ENCODE measurements around the gene DLL4.

The DLL4 gene

DNA sequence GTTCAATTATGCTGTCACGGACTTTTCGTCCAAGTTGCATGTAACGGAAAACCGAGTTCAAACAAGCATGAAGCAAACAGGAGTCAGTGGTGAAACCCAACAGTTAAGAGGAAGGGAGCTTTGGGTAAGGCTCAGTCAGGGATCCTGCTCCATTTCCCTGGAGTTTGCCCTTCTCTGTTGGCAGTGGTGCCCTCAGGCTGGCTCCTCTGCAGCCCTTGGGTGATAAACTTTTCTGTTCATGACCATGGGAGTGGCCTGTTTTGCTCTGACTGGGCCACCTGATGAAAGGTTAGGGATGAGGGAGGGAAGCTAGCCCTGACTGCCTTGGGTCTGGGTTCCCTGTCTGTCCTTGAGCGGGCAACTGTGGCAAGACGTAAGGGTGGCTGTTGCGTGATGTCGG is 40.2 kb downstream of the DLL4 start:
- Histone ChIP-seq H3K27ac (ENCODE audit: low read depth in 2 of 2, low read length in 2 of 2) (no peak overlapping the region), H3K36me3 (ENCODE audit: control insufficient read depth in 2 of 2, insufficient read depth in 2 of 2, low read length in 2 of 2) (no peaks in the 10 kb centered on the region), H3K27me3 (ENCODE audit: control insufficient read depth in 2 of 2, insufficient read depth in 2 of 2, low read length in 2 of 2) (no peaks in the 10 kb centered on the region), H3K9me3 (ENCODE audit: control insufficient read depth in 2 of 2, low read length in 2 of 2) (no peaks in the 10 kb centered on the region), H3K4me3 (ENCODE audit: low read length in 2 of 2) (no peak overlapping the region), H3K9ac (ENCODE audit: low read depth in 1 of 2, low read length in 2 of 2) (no peak overlapping the region), H3K4me1 (ENCODE audit: control insufficient read depth in 2 of 2, insufficient read depth in 2 of 2, low read length in 2 of 2) (no peaks in the 10 kb centered on the region)

DNA sequence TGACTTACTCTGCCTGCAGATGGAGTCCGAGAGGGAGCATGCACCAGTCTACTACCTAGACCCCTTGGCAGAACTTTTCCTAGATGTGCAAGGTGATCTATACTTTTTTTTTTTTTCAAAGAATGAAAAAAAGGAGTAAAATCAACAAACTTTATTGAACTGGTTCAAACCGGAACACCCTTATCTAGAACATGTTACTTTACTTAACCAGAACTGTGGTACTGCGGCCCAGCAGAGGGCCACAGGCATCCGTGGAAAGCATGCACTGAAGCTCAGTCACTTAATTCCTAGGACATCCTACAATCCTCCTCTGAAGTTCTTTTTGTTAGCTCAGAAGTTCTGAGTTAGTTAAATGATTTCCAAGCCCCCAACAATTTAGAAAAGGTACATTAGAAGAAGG is 45.7 kb downstream of the DLL4 start:
- no peak overlapping the region for H3K27ac ChIP-seq (ENCODE audit: low read depth in 2 of 2, low read length in 2 of 2)
- peaks cover 29 to 35% of the 10 kb centered on the region in 2 donors for H3K36me3 ChIP-seq (ENCODE audit: control insufficient read depth in 2 of 2, insufficient read depth in 2 of 2, low read length in 2 of 2)
- no peaks in the 10 kb centered on the region for H3K27me3 ChIP-seq (ENCODE audit: control insufficient read depth in 2 of 2, insufficient read depth in 2 of 2, low read length in 2 of 2)
- H3K9me3 ChIP-seq (ENCODE audit: control insufficient read depth in 2 of 2, low read length in 2 of 2) = no peaks in the 10 kb centered on the region
- H3K4me1 ChIP-seq (ENCODE audit: control insufficient read depth in 2 of 2, insufficient read depth in 2 of 2, low read length in 2 of 2) = no peaks in the 10 kb centered on the region
- no peak overlapping the region for H3K9ac ChIP-seq (ENCODE audit: low read depth in 1 of 2, low read length in 2 of 2)
- no peak overlapping the region for H3K4me3 ChIP-seq (ENCODE audit: low read length in 2 of 2)

GRCh38 chr15:40976819-40977218 is 47.7 kb downstream of the DLL4 start:
- Histone ChIP-seq H3K9me3 (ENCODE audit: control insufficient read depth in 2 of 2, low read length in 2 of 2) (no peaks in the 10 kb centered on the region), H3K36me3 (ENCODE audit: control insufficient read depth in 2 of 2, insufficient read depth in 2 of 2, low read length in 2 of 2) (peaks cover 48 to 55% of the 10 kb centered on the region in 2 donors), H3K9ac (ENCODE audit: low read depth in 1 of 2, low read length in 2 of 2) (no peak overlapping the region), H3K4me1 (ENCODE audit: control insufficient read depth in 2 of 2, insufficient read depth in 2 of 2, low read length in 2 of 2) (no peaks in the 10 kb centered on the region), H3K4me3 (ENCODE audit: low read length in 2 of 2) (no peak overlapping the region), H3K27me3 (ENCODE audit: control insufficient read depth in 2 of 2, insufficient read depth in 2 of 2, low read length in 2 of 2) (no peaks in the 10 kb centered on the region), H3K27ac (ENCODE audit: low read depth in 2 of 2, low read length in 2 of 2) (no peak overlapping the region)

- Histone ChIP-seq H3K27me3 (ENCODE audit: control insufficient read depth in 2 of 2, insufficient read depth in 2 of 2, low read length in 2 of 2) (no peaks in the 10 kb centered on the region), H3K36me3 (ENCODE audit: control insufficient read depth in 2 of 2, insufficient read depth in 2 of 2, low read length in 2 of 2) (peaks cover 62 to 67% of the 10 kb centered on the region in 2 donors), H3K27ac (ENCODE audit: low read depth in 2 of 2, low read length in 2 of 2) (no peak overlapping the region), H3K4me1 (ENCODE audit: control insufficient read depth in 2 of 2, insufficient read depth in 2 of 2, low read length in 2 of 2) (no peaks in the 10 kb centered on the region), H3K9ac (ENCODE audit: low read depth in 1 of 2, low read length in 2 of 2) (no peak overlapping the region), H3K4me3 (ENCODE audit: low read length in 2 of 2) (no peak overlapping the region), H3K9me3 (ENCODE audit: control insufficient read depth in 2 of 2, low read length in 2 of 2) (no peaks in the 10 kb centered on the region)
Observed at GRCh38 chr15:40978141-40978540, 49.0 kb downstream of the DLL4 start.

DNA sequence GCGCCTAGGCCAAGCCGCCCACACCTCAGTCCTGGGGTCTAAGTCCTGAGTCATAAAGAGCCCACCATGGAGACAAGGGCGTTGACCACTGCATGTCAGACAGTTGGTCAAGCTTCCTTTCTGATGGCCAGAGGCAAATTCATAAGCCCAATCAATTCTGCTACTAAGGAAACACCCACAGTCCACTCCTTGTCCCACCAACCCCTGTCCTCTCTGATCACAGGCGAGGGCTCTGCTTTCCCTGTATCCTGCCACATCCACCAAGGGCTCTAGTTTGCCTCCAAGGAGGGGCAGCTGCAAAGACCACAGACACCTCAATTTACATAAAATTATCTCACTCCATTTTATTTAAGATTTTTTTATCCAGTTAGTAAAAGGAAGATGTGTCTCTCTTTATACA is 49.4 kb downstream of the DLL4 start:
- H3K4me3 ChIP-seq (ENCODE audit: low read length in 2 of 2) = no peak overlapping the region
- H3K9me3 ChIP-seq (ENCODE audit: control insufficient read depth in 2 of 2, low read length in 2 of 2) = no peaks in the 10 kb centered on the region
- no peak overlapping the region for H3K9ac ChIP-seq (ENCODE audit: low read depth in 1 of 2, low read length in 2 of 2)
- peaks cover 66 to 71% of the 10 kb centered on the region in 2 donors for H3K36me3 ChIP-seq (ENCODE audit: control insufficient read depth in 2 of 2, insufficient read depth in 2 of 2, low read length in 2 of 2)
- H3K4me1 ChIP-seq (ENCODE audit: control insufficient read depth in 2 of 2, insufficient read depth in 2 of 2, low read length in 2 of 2) = no peaks in the 10 kb centered on the region
- no peak overlapping the region for H3K27ac ChIP-seq (ENCODE audit: low read depth in 2 of 2, low read length in 2 of 2)
- H3K27me3 ChIP-seq (ENCODE audit: control insufficient read depth in 2 of 2, insufficient read depth in 2 of 2, low read length in 2 of 2) = no peaks in the 10 kb centered on the region

DNA sequence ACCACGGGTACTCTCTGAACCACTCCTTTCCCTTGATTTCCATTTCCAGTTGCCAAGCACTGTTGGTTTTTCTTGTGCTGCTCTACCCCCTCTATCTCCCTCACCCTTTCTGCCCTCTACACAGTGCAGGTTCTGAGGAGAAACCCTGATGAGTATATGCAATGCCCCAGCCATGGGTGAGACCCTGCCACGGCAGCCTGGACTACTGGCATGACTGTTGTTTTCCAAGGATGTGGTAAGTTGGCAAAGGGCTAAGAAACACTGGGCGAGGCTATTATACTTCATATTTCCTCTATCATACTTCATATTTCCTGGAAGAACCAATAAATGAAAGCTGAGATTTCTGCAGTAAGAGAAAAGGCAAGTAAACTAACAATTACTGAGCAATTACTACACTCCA is 52.0 kb downstream of the DLL4 start:
- H3K4me1 ChIP-seq (ENCODE audit: control insufficient read depth in 2 of 2, insufficient read depth in 2 of 2, low read length in 2 of 2) = no peaks in the 10 kb centered on the region
- H3K4me3 ChIP-seq (ENCODE audit: low read length in 2 of 2) = no peak overlapping the region
- H3K9me3 ChIP-seq (ENCODE audit: control insufficient read depth in 2 of 2, low read length in 2 of 2) = no peaks in the 10 kb centered on the region
- H3K9ac ChIP-seq (ENCODE audit: low read depth in 1 of 2, low read length in 2 of 2) = no peak overlapping the region
- H3K27me3 ChIP-seq (ENCODE audit: control insufficient read depth in 2 of 2, insufficient read depth in 2 of 2, low read length in 2 of 2) = no peaks in the 10 kb centered on the region
- peaks cover 88 to 94% of the 10 kb centered on the region in 2 donors for H3K36me3 ChIP-seq (ENCODE audit: control insufficient read depth in 2 of 2, insufficient read depth in 2 of 2, low read length in 2 of 2)
- no peak overlapping the region for H3K27ac ChIP-seq (ENCODE audit: low read depth in 2 of 2, low read length in 2 of 2)

DNA sequence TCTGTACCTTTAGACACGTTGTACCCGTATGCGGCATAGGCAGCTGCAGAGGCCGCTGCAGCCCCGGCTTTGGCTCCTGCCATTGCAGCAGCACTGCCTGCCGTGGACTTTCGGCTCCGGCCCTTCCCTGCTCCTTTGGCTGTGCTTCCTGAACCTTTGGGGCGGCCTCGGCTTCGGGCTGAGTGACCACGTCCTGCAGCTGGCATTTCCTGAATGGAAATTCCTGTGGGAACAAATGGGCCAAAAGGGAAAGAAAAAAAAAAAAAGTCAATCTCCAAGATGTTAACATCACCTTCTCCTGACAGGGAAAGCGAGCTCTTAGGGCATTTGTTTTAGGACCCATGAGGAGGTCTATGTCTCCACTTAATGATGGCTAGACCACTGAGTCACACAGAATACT is 53.7 kb downstream of the DLL4 start:
- Histone ChIP-seq H3K9me3 (ENCODE audit: control insufficient read depth in 2 of 2, low read length in 2 of 2) (no peaks in the 10 kb centered on the region), H3K27ac (ENCODE audit: low read depth in 2 of 2, low read length in 2 of 2) (no peak overlapping the region), H3K4me3 (ENCODE audit: low read length in 2 of 2) (no peak overlapping the region), H3K36me3 (ENCODE audit: control insufficient read depth in 2 of 2, insufficient read depth in 2 of 2, low read length in 2 of 2) (peaks cover 91 to 96% of the 10 kb centered on the region in 2 donors), H3K9ac (ENCODE audit: low read depth in 1 of 2, low read length in 2 of 2) (no peak overlapping the region), H3K4me1 (ENCODE audit: control insufficient read depth in 2 of 2, insufficient read depth in 2 of 2, low read length in 2 of 2) (no peaks in the 10 kb centered on the region), H3K27me3 (ENCODE audit: control insufficient read depth in 2 of 2, insufficient read depth in 2 of 2, low read length in 2 of 2) (no peaks in the 10 kb centered on the region)

DNA sequence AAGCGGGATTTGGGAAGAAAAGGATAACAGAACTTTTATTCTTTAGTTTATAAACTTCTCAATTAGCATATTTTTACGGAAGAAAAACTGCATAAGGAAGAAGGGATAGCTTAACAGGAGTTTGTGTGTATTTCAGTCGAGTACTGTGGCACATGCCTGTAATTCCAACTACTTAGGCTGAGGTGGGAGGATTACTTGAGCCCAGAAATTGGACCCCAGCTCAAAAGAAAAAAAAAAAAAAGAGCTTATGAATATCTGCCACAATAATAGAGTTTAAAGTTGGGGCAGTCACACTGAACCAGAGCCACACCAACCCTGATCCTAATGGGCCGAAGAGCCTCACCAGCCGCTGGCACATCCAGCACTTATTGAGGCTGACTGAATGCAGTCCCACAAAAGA is 55.3 kb downstream of the DLL4 start:
- Histone ChIP-seq H3K9me3 (ENCODE audit: control insufficient read depth in 2 of 2, low read length in 2 of 2) (no peaks in the 10 kb centered on the region), H3K4me1 (ENCODE audit: control insufficient read depth in 2 of 2, insufficient read depth in 2 of 2, low read length in 2 of 2) (no peaks in the 10 kb centered on the region), H3K36me3 (ENCODE audit: control insufficient read depth in 2 of 2, insufficient read depth in 2 of 2, low read length in 2 of 2) (peaks cover 80 to 86% of the 10 kb centered on the region in 2 donors), H3K9ac (ENCODE audit: low read depth in 1 of 2, low read length in 2 of 2) (no peak overlapping the region), H3K27me3 (ENCODE audit: control insufficient read depth in 2 of 2, insufficient read depth in 2 of 2, low read length in 2 of 2) (no peaks in the 10 kb centered on the region), H3K27ac (ENCODE audit: low read depth in 2 of 2, low read length in 2 of 2) (no peak overlapping the region), H3K4me3 (ENCODE audit: low read length in 2 of 2) (no peak overlapping the region)

- Histone ChIP-seq H3K4me1 (ENCODE audit: control insufficient read depth in 2 of 2, insufficient read depth in 2 of 2, low read length in 2 of 2) (no peaks in the 10 kb centered on the region), H3K27ac (ENCODE audit: low read depth in 2 of 2, low read length in 2 of 2) (no peak overlapping the region), H3K36me3 (ENCODE audit: control insufficient read depth in 2 of 2, insufficient read depth in 2 of 2, low read length in 2 of 2) (peaks cover 77 to 80% of the 10 kb centered on the region in 2 donors)
Observed at GRCh38 chr15:40984964-40985363, 55.8 kb downstream of the DLL4 start.

GRCh38 chr15:40985541-40986330 is 56.6 kb downstream of the DLL4 start:
- Histone ChIP-seq H3K27me3 (ENCODE audit: control insufficient read depth in 2 of 2, insufficient read depth in 2 of 2, low read length in 2 of 2) (no peaks in the 10 kb centered on the region), H3K4me3 (ENCODE audit: low read length in 2 of 2) (no peak overlapping the region), H3K36me3 (ENCODE audit: control insufficient read depth in 2 of 2, insufficient read depth in 2 of 2, low read length in 2 of 2) (peaks cover 76 to 77% of the 10 kb centered on the region in 2 donors), H3K9ac (ENCODE audit: low read depth in 1 of 2, low read length in 2 of 2) (no peak overlapping the region), H3K4me1 (ENCODE audit: control insufficient read depth in 2 of 2, insufficient read depth in 2 of 2, low read length in 2 of 2) (no peaks in the 10 kb centered on the region), H3K9me3 (ENCODE audit: control insufficient read depth in 2 of 2, low read length in 2 of 2) (no peaks in the 10 kb centered on the region), H3K27ac (ENCODE audit: low read depth in 2 of 2, low read length in 2 of 2) (no peak overlapping the region)

More at GRCh38 chr15:40984964-40985363, 55.8 kb downstream of the DLL4 start:
- no peaks in the 10 kb centered on the region for H3K9me3 ChIP-seq (ENCODE audit: control insufficient read depth in 2 of 2, low read length in 2 of 2)
- H3K9ac ChIP-seq (ENCODE audit: low read depth in 1 of 2, low read length in 2 of 2) = no peak overlapping the region
- no peak overlapping the region for H3K4me3 ChIP-seq (ENCODE audit: low read length in 2 of 2)
- no peaks in the 10 kb centered on the region for H3K27me3 ChIP-seq (ENCODE audit: control insufficient read depth in 2 of 2, insufficient read depth in 2 of 2, low read length in 2 of 2)

Data from mucosa of rectum (tissue), 2 donors.